RKO (cell line): ENCODE measurements around the gene GNG7.
"Not testable (repeated sequence)": the region's sequence is repeated elsewhere in the genome, so short reads cannot be mapped to it uniquely, and the experiment has no call there.

Source experiments
- DNase-seq: peaks from one replicate; pipeline ENCODE4 v3.0.0-alpha.2; 2016; ENCODE audit warnings: low spot score

GNG7 gene

DNA sequence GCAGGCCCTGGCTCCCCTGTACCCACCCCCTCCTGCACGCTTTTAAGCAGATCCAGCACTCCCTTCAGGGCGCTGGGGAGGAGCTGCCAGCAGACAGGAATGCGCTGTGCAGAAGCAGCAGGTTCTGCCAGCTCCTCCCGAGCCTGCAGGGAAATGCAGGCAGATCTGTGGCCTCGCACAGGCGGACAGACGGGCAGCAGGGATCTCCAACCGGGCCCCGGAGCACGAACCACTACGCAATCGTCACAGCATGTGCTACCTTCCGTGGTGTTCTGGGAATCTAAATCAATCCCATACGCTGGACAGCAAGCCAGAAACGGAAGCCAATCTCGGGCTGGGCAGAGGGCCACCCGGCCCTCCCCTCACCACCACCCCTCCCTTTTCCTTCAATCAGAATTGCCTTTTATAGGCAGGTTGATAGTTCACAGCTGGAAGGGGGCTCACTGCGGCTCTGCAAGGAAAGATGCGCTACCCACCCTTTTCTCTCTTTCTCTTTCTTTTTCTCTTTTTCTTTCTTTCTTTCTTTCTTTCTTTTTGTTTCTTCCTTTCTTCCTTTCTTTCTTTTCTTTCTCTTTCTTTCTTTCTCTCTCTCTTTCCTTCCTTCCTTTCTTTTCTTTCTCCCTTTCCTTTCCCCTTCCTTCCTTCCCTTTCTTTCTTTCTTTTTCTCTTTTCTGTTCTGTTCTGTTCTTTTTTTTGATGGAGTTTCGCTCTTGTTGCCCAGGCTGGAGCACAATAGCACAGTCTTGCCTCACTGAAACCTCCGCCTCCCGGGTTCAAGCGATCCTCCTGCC is 99.9 kb downstream of the GNG7 start:
- no peak for DNase-seq

DNA sequence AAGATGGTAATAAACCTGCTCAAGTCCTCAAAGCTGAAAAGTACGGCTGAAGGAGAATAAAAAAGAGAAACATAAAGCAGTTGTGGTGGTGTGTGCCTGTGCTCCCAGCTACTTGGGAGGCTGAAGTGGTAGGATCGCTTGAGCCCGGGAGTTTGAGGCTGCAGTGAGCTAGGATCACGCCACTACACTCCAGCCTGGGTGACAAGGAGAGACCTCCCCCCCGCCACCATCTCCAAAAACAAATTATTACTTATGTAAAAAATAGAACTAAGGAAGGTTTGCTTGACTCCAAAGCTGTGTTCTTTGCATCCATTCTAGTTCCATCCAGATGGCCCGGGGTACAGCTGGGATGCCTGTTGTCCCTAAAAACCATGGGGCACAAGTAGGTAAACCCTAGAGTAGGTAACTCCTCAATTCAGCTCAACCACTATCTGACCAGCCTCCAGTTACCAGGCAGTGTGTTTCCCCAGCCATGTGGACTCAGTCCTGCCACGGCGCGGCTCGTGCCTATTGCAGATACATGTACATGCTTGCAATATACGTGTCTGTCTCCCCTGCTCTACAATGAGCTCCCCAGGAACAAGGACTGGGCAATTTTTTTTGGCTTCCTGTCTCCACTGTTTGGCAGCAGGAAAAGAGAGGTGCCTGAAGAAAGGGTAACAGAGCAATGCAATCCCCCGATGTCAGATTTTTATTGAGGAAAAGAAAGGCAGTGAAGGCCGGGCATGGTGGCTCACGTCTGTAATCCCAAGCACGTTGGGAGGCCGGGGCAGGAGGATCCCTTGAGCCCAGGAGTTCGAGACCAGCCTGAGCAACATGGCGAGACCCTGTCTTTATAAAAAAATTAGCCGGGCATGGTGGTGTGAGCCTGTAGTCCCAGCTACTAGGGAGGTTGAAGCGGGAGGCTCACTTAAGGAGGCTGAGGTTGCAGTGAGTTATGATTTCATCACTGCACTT is 101.3 kb downstream of the GNG7 start:
- no peak for DNase-seq

DNA sequence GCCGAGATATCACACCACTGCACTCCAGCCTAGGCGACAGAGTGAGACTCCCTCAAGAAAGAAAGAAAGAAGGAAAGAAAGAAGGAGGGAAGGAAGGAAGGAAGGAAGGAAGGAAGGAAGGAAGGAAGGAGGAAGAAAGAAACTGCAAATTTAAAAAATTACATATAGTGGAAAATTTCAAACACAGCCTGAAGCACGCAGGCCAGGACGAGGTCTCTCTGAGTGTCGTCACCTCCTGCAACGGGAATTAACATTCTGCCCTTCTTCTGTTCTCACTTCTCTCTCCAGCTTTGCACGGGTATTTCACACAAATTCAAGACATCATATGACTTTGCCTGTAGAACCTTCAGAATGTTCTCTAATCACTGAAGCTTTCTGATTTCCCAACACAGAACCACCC is 108.2 kb downstream of the GNG7 start:
- DNase-seq = no peak

DNA sequence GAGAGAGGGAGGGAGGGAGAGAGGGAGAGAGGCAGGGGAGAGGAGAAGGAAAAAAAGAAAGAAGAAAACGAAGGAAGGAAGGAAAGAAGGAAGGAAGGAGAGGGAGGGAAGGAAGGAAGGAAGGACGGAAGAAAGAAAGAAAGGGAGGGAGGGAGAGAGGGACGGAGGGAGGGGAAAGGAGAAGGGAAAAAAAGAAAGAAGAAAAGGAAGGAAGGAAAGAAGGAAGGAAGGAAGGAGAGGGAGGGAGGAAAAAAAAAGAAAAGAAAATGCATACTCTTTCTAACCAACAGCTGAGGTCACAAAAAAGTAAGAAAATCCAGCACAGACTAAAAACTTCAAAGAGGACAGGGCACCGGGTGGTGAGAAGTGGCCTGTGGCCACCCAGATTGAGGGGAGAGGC is 109.7 kb downstream of the GNG7 start:
- DNase-seq = no peak

DNA sequence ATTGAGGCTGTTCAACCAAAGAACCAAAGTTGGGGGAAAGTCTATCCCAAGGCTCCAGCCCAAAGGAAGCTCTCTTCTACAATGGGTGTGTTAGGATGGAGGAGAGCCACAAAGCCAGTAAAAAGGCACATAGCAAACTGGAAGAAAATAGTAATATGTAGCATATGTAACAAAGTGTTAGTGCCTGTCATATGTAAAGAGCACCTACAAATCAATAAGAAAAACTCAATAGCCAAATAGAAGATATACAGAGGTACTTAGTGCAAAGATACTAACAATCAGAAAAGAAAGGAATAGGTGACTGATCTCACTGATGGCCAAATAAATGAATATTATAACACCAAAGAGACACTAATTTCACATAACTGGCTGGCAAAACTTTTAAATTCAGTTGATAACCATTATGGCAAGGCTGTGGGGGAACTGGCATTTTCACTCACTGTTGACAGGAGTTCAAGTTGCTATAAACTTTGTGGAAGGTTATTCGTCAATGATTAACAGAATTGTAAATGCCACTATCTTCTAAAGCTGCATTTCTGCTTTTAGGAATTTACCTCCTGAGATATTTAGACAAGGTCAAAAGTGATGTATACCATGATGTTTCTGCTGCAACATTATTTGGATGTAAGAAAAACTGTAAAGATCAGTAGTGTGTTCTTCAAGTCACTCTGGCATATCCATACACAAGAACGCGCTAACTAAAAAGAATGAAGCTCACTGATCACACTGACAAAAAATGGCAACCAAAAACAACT is 110.8 kb downstream of the GNG7 start:
- no peak for DNase-seq

DNA sequence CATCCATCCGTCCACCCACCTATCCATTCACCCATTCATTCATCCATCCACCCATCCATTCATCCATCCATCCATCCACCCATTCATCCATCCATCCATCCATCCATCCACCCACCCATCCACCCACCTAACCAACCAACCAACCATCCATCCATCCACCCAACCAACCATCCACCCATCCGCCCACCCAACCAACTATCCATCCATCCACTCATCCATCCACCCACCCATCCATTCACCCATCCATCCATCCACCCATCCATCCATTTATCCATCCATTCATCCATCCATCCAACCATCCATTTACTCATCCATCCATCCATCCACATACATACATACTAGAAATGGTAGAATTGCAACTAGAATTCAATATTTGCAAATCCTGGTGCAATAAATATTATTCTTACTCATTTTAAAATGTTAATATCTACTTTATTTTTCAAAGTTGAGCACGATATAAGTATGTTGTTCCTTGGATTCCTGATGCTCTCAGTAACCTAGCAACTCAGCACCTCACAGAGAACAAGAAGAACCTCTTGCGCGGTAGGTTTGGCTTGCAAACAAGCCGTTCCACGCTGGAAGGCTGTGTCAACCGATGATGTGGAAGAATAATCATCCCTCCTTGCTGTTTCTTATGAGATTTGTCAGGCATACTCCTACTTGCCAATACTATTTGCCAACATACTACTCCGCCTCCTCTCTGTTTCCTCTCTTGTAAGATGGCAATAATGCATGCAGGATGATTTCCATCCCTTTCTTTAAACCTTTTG is 111.7 kb downstream of the GNG7 start:
- DNase-seq = no peak

DNA sequence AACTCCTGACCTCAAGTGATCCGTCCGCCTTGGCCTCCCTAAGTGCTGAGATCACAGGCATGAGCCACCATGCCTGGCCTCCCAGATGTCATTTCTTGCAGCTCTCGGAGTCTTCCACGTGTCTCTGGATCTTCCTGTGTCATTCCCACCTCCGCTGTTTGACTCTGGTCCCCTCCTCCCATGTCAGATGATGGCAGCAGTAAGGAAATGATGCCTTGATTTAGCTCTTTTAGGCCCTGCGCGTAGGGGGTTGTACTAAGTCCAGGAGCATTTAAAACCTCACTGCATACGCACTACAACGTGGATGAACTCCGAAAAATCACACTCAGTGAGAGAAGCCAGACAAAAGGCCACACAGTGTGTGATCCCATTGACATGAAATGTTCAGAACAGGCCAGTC is 113.1 kb downstream of the GNG7 start:
- DNase-seq = no peak

DNA sequence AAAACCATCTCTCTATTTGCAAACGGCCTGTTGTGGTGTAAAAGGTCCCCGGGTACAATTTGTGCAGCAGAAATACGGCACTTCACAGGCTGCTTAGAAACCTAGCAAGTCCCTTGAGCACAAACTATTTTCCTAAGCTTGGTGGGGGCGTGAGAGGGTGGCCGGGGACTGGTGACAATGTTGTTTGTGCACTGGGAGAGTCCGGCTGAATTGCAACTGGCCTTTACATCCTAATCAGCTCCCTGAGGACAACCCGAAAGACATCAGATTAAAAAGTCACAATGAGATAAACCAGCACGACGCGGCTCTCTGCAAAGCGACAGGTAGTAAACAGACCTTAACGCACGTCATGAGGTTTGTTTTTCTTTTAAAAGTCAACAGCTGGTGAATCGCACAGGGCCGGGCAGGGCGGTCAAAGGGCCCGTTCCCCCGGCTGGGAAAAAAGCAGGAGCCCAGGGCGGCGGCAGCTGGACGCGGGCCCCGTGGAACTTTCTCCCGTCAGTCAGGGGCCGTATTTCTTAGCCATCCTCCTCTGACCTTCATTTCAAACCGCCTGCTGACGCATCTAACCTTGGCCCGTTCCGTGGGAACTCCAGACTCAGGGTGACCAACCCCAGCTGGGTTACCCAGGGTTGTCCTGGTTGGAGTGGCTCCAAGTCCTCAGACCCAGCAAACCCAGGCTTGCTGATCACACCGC is 114.3 kb downstream of the GNG7 start:
- no peak for DNase-seq

DNA sequence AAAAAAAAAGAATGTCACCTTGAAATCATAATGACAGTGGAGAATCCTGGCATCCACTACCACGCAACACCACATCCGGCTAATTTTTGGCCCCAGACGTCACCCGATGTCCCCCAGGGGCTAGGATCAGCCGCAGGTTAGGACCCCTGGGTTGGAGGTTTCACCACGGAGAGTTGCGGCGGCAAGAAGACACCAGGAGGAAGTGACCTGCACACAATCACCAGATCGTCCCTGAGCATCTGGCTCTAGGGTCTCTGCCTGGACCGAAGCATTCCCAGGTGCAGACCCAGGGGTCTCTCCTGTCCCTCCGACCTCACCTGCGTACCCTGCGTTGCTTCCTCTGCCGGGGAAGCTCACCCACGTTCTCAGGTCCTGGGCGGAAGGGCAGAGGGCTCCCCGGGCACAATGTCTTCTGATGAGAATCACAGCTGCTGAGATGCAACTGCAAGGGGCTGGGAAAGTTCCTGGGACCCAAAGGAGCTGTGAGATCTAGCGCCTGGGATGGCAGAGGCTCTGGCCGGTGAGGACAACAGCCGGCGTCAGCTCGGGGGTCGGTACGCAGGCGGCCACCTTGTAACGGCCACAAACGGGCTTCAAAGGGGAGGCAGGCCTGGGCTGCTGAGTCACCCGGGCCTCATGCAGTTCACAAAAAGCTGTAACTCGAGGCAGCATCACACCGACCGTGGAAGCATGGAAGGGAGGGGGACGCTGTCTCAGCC is 115.3 kb downstream of the GNG7 start:
- DNase-seq = no peak

DNA sequence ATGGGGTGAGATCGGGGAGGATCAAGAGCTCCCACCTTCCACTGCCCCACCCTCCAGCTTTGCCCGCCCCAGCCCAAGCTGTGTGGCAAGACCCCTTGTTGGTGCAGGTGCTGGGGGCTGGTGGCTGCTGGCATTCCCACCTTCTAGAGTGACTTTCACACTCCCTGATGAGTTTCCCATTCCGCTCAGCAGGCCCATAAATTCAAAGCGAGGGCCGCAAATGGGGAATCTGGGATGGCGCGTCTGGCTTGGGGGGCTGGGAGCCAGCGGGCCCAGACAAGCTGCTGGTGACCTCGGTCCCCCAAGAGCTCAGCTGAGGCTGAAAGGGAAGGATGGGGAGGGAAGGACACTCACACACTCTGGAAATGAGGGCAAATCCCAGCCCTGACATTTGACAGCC is 116.3 kb downstream of the GNG7 start:
- no peak for DNase-seq

DNA sequence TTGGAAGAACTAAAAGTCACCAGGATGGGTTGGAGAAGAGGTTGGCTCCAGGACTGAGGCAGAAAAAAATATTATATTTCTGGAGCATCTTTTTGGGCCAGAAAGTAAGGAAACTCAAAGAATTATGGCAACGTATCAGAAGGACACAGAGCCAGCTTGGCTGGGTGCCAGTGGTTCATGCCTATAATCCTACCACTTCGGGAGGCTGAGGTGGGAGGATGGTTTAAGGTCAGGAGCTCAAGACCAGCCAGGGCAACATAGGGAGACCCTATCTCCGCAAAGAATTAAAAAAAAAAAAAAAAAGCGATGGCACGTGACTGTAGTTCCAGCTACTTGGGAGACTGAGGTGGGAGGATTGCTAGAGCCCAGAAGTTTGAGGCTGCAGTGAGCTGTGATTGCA is 118.5 kb downstream of the GNG7 start:
- DNase-seq = no peak

DNA sequence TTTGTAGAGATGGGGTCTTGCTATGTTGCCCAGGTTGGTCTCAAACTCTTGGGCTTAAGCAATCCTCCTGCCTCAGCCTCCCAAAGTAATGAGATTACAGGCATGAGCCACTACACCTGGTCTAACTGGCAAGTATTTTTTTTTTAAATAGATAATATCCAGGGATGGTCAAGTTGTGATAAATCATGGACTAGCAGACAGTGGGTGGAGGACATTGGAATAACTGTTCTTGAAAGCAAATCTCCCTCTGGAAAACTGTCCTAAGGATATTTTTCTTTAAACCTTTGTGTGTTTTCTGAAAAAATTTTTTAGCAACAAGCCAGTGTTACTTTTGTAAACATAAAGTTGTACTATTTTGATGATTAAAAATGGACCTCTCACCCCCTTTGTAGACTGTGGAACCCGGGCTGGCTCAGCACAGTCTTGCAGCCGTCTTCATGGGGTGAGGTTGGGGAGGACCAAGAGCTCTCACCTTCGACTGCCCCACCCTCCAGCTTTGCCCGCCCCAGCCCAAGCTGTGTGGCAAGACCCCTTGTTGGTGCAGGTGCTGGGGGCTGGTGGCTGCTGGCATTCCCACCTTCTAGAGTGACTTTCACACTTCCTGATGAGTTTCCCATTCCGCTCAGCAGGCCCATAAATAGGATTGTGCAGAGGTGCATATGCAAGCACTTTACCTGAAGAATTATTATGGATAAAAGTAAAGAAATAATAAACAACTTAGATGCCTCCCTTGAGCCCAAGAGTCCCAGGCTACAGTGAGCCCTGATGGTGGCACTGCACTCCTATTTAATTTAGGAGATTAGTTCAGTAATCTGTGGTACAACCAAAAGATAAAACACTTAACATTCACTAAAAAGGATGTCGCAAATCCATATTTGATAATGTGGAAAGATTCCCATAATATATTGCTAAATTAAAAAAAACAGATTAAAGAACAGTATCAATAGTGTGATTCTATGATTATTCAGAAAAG is 119.2 kb downstream of the GNG7 start:
- DNase-seq = no peak

DNA sequence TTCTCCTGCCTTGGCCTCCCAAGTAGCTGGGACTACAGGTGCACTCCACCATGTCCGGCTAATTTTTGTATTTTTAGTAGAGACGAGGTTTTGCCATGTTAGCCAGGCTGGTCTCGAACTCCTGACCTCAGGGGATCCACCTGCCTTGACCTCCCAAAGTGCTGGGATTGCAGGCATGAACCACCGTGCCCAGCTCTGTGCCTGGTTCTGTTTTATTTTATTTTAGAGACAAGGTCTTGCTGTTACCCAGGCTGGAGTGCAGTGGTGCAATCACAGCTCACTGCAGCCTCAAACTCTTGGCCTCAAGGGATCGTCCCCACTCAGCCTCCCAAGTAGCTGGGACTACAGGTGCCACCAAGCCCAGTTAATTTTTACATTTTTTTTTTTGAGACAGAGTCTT is 122.1 kb downstream of the GNG7 start:
- DNase-seq = not testable (repeated sequence)

DNA sequence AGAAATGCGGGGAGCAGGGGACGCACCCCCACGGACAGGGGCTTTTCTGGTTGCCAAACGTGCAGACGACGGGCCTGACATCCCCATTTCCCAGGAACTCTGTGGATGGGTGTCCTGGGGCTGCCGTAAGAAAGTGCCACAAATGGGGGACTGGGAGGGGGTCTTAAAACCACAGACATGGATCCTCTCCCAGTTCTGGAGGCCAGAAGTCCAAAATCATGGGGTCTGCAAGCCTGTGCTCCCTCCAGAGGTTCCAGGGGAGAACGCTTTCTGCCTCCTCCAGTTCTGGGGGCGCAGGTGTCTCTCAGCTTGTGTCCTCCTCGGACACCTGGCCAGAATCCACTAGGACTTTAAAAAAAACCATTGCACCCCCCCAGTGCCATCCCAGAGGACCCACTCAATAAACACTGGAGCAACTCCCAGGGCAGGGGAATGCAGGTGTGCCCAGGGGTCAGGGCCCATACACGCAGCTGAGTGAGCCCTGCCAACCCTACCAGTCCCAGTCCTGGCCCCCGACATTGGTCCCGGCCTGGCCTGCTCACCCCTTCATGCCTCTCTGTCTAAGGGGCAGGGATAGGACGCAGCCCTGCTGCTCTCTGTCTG is 122.7 kb downstream of the GNG7 start:
- no peak for DNase-seq

DNA sequence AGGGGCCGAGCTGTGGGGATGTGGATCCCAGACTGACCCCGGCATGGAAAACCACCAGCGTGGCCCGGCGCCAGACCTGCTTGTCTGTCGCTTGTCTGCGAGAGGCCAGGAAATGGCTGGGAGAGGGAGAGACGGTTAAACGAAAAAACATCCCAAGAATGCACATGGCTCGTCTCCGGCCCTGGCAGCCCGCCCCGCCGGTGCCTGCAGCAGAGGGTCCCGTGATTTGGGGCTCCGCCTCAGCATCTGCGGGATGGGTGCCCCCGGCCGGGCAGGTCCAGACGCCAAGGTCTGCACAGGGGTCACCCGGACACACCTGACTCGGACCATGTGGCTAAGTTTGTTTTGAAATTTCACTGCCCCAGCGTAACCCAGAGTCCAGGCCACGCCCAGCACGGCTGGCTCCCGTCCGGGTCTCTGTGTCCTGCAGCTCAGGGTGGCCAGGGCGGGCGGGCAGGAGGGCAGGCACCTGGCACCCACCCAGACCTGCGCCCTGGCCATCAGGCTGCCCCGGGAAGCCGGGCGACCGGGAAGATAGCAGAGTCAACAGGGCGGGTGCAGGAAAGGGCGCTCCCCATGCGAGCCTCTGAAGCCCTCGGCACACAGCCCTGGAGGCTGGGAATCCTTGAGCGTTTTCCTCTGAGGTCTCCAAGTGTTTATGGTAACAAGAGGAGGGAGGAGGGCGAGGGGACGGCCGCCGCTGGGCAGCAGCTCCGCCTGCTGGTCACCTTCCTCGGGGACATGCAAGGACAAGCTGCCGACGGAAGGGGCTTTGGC is 123.4 kb downstream of the GNG7 start:
- peak; percentile 83 for DNase-seq

DNA sequence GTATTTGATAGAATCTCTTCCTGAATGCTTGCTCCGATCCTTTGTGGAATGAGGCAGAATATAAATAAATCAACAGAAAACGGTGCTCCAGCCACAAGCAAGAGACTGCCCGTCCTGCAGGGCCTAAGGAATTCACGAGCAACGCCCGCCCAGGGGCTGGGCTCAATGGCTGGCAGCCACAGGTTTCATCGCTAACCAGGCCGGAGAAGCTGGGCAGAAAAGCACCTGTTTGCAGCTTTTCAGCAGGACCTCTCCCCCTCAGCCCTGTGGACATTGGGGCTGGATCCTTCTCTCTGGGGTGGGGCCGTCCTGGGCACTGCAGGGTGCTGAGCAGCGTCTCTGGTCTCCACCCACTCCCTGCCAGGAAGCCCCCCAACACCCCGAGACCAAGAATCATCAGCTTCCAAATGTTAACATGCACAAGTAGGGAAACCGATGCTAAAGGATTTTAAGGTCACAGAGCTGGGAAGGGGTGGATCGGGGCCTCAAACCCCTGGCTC is 124.1 kb downstream of the GNG7 start:
- no peak for DNase-seq

DNA sequence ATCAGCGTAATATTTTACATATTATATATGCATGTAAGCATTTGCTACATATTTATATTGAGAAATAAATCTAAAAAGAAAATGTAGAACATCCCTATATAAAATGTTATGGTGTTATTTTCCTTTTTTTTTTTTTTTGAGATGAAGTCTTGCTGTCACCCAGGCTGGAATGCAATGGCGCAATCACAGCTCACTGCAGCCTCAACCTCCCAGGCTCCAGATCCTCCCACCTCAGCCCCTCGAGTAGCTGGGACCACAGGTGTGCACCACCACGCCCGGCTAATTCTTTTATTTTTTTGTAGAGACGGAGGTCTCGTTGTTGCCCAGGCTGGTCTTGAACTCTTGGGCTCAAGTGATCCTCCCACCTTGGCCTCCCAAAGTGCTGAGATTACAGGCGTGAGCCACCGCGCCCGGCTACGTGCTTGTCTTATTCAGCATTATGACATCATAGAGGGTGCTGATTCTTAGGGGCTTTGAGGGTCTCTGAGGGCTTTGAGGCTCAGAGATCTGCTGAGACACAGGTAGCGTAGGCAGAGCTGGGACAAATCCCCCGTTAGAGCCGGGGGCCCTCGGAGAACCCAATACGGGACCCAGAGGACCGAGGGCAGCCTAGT is 124.7 kb downstream of the GNG7 start:
- no peak for DNase-seq
